HG02884 (cell line): Measurements from ENCODE around the gene SLC7A10.
"Not testable (repeated sequence)": the region's sequence is repeated elsewhere in the genome, so short reads cannot be mapped to it uniquely, and the experiment has no call there.

ENCODE experiments used
- ATAC-seq: cut with Tn5 transposase; IDR thresholded peaks from one replicate; pipeline ENCODE4 v1.9.1; 2021; ENCODE audit warnings: mild to moderate bottlenecking, moderate library complexity; ENCODE audit not compliant: unreplicated experiment

The SLC7A10 gene

DNA sequence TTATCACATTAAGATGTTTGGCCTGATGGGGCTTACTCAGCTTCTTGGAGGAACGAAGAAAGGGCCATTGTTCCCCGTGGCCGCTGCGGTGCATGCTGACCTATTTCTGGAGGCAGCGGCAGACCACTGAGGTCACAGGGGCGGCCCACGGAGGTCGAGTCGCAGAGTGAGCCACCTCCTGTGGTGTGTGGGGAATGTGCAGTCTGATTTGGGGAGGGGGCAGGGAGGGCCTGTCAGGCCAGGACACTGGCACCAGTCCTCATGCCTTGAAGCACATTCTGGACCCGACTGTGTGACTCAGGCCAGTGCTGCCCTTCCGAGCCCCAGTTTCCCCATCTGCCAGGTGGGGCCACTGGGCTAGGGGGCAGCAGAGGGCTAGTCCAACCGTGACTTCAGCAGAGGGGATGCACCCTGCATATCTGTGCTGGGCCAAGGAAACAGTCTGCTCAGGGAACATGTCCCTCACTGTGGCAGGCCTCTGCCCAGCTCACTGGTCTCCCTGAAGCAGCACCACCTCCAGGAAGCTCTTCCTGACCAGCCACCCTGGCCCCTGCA lies 6.3 kb downstream of the SLC7A10 start:
- ATAC-seq: no peak

DNA sequence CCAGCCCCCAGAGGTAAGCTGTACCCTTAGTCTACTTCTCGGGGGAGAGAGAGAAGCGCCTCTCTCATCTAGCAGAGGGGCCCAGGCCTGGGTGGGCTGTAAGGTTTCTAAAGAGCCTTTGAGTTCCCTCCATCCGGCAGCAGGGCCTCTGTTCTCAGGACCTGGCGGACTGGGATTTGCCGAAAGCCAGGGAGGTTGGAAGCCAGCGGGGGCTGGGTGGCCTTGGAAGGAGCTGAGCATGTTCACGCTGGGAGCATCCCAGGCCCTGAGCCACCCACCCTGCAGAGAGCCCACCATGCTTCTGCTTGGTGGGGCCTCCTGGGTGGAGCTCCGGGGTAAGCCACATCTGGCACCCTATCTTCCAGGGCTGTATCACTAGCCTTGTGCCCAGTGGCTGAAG lies 7.8 kb downstream of the SLC7A10 start:
- ATAC-seq: no peak

DNA sequence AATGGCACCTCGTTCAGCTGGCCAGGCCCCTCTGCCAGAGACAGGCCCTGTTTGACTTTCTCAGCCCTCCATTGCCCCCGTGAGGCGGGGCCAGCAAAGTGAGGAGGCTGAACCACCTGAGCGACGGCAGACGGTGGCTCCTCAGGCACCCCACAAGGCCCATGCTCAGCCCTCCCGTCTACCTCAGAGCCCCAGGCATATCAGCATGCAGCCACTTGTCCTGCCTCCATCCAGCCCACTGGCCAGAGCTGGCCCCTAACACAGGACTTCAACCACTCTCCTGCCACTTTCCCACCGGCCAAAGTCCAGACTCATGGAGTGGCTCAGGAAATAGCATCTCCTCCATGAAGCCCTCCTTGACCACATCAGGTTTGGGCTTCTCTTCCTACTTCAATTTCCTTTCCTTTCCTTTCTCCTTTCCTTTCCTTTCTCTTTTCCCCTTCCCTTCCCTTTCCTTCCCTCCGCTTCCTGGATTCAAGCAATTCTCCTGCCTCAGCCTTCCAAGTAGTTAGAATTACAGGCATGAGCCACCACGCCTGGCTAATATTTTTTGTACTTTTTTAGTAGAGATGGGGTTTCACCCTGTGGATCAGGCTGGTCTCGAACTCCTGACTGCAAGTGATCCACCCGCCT lies 9.3 kb downstream of the SLC7A10 start:
- ATAC-seq: no peak

DNA sequence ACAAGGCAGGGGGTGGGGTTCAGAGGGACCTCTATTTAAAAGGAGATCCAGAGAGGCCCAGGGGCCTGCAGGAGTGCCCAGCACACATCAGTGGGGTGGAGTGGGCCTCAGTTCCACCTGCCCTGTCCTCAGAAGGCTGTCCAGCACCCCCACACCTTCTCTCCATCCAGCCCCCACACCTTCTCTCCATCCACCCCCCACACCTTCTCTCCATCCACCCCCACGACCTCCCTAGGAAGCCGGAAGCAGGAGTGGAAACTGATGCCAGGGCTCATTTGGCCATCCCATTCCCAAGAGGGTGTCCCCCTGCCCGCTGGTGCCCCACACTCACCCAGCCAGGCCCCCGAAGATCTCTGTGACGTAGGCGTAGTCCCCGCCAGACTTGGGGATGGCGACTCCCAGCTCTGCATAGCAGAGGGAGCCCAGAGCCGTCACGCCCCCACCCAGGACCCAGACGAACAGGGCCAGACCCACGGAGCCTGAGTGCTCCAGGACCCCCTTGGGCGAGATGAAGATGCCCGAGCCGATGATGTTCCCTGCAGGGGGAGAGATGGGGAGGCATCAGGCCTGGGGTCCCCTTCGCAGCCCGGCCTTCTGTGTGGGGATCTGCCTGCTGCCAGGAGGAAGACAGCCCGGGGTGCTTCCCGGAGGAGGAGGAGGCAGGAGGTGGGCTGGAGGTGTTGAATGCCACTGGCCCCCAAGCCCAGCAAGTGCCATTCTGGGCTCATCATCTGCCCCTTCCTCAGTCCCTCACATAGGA lies 10.0 kb downstream of the SLC7A10 start:
- ATAC-seq: no peak

DNA sequence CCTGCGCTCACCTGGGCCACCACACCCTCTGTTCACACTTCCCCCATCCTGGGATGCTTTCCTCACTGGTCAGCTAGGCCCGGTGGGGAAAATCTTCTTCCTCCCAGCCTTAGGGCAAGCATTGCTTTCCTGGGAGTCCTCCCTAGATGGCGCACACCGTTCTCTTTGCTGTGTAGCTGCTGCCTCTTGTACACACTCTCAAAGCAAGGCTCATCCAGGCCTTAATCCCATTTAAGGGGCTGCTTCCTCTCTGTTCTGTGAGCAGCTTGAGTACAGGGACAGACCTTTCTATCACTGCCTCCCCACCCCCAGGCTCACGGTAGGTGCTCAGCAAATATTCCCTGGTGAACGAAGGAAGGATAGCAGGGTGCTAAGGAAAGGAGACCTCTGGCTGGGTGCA lies 11.1 kb downstream of the SLC7A10 start:
- no peak for ATAC-seq

DNA sequence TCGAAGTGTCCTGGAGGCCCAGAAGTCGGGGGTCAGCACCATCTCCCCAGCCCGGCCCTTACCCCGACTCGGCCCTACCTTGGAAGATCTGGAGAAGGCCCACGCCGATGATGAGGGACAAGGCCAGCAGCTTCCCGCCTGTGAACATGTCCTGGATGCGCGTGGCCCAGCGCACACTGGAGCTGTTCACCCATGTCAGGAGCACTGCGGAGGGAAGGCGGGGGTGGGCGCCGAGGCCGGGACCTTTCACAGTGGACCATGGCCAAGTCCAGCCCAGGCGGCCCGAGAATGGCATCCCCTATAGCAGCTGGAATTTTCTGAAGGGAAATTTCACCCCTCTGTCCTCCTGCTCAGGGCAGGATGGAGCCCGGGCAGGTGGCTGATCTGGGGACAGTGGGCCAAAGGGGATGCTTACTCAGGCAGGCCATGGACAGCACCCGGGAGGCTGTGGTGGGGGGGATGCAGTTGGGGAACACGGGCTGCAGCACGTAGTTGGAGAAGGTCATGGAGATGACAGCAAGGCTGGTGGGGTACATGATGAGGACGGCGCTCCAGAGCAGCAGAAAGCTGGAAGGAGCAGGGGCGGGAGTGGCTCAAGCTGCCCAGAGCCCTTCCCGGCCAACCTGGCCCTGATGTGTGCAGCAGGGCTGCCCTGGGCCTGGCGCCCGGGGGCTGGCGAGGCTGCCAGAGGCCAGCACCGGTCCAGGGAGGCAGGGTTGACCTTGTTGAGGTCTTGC lies 13.0 kb downstream of the SLC7A10 start:
- ATAC-seq: no peak

DNA sequence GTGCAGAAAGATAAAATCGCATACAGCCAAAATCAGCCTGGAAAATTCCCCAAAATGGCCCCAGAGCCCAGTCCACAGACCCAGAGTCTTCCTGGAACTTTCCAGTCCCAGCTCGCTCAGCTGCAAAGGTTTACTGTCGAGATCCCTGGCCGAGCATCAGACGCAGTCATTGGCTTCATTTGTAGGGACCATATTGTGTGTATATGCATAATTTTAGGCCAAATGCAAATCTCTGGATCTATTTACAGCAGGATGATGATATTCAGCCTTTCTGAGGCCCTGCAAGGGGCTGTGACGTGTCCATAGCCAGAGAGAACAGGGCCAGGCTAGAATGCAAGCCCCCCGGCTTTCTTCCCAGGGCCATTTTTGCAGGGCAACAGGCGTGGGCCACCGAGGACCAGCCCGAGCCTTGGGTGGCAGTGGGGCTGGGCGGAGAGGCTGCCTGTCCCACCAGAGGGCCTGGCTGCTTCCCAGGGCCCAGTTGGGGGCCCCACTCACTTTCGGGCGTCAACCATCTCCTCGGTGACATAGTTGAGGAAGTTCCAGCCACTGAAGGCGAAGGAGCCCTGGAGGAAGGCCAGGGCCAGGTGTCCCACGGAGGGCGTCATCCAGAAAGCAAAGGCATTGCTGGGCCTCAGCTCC lies 13.7 kb downstream of the SLC7A10 start:
- no peak for ATAC-seq

DNA sequence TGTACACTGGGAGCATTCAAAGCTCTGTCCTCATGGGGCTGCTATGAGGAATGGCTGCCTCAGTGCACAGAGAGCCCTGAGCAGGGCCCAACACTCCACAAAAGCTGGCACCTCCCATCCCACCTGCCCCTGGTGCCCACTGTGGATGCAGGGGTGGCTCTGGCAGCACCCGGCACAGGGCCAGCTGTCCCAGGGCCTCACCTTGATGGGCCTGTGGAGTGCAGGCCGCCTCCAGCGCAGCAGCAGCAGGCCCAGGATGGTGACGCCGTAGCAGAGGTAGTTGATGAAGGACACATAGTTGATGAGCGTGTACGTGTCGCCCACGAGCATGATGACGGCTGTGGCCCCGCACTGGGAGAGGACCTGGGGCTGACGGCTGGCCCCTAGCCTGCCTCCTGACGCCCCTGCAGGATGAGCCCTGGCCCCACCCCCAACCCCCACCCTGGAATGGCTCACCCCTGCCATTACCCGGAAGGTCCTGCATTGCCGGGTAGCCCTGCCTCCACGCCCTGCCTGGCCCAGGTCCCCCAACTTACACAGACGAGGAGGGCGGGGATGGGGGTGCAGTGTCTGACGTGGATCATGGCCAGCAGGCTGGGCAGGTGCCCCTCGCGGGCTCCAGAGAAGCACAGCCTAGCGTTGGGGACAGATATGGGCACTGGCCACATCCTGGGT lies 15.2 kb downstream of the SLC7A10 start:
- ATAC-seq: no peak

DNA sequence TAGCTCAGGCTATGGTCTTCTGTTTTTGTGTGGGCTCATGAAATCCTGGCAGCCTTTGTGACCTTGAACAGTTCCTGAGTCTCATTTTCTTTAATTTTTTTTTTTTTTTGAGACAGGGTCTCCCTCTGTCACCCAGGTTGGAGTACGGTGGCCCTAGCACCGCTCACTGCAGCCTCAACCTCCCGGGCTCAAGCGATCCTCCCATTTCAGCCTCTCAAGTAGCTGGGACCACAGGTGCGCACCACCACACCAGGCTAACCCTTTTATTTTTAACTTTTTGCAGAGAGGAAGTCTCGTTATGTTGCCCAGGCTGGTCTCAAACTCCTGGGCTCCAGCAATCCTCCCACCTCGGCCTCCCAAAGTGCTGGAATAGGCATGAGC lies 15.8 kb downstream of the SLC7A10 start:
- not testable (repeated sequence) for ATAC-seq

DNA sequence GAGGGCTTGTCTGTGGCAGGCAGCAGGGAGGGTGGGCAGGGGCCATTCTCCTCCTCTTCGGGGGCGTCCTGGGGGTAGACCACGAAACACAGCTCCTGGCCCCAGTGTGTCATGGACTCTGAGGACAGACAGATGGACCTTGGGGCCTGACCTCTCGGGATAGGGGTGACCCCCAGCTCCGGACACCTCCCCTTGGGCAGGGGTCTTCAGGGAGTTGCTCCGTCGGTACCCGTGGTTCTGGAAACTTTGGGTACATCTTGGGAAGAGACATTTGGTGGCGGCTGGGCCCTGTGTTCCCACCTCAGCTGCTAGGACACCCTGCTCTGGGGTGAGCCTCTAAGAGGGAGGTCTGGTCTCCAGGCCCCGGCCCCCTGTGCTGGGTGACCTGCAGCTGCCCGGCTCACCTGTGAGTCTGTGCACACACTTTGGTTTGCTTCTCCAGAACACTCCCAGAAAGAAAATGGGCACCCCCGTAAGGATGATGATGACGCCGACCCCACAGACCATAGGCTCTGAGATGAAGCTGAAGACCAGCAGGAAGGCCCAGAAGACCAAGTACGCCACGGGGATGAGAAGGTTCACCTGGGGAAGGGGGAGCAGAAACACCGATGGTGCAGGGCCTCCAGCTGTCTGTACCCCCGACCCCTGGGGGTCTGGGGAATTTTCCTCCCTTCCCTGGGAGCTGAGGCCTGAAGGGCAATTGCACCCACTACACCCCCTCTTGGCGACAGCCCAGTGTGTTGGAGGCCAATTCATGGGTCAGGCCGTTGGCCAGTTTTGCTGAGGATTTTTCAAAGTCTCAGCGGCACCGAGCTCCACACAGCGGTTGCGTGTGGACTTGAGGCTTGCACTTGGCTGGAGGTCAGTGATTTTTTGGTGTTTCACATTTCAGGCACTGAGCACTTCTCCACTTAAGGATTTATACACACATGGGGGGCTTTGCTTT lies 16.5 kb downstream of the SLC7A10 start:
- ATAC-seq: no peak

DNA sequence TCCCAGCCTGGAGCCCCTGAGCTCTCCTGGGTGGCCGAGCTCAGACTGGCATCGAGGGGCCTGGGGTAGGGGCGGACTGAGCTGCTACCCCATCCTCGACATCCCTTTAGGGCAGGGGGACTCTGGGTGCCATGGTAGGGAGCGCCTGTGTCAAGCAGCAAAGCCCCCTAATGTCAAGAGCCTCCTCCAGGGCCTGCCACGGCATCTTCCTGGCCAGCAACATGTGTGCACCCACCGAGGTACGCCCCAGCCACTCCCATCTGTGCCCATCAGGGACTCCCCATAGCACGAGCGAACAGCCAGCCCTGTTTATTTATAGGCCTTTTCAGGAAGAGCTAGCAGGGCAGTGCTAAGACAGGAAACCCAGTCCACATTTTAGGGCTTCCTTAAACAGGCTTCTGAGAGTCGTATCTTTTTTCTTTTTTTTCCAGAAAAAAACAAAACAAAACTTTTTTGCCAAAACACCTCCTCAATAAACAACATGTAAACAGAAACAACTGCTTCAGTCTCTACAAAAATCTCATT lies 17.2 kb downstream of the SLC7A10 start:
- no peak for ATAC-seq

DNA sequence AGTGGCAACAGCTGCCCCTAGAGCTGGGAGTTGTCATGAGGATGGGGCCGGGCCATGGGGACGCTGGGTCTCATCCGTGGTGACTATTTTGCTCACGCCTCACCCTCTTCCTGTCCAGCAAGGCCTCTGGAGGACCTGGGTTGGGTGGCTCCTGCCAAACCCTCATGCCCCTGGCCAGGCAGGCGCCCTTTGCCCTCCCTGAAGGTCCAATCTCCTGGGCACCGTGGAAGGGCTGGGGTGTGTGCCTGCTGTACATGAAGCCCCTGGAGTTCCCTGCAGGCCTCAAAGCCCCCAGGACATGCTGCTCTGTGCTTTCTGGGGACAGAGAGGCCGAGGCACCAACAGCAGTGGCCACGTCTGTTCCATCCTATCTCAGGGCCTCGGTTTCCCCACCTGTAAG lies 17.7 kb downstream of the SLC7A10 start:
- ATAC-seq: no peak

DNA sequence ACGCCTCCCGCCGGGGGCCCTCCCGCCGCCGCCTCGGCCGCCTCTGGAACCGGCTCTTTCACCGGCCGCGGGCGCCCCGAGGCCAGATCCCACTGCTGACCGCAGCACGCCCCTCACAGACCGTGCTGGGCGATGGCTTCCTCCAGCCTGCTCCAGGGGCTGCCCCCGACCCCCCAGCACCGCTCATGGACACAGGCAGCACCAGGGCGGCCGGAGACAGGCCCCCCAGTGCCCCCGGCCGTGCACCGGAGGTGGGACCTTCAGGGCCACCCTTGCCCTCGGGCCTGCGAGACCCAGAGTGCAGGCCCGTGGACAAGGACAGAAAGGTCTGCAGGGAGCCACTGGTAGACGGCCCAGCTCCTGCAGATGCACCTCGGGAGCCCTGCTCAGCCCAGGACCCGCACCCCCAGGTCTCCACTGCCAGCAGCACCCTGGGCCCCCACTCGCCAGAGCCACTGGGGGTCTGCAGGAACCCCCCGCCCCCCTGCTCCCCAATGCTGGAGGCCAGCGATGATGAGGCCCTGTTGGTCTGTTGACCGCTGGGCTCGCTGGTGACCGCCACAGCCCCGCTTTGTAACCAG lies 18.5 kb downstream of the SLC7A10 start:
- ATAC-seq: no peak

DNA sequence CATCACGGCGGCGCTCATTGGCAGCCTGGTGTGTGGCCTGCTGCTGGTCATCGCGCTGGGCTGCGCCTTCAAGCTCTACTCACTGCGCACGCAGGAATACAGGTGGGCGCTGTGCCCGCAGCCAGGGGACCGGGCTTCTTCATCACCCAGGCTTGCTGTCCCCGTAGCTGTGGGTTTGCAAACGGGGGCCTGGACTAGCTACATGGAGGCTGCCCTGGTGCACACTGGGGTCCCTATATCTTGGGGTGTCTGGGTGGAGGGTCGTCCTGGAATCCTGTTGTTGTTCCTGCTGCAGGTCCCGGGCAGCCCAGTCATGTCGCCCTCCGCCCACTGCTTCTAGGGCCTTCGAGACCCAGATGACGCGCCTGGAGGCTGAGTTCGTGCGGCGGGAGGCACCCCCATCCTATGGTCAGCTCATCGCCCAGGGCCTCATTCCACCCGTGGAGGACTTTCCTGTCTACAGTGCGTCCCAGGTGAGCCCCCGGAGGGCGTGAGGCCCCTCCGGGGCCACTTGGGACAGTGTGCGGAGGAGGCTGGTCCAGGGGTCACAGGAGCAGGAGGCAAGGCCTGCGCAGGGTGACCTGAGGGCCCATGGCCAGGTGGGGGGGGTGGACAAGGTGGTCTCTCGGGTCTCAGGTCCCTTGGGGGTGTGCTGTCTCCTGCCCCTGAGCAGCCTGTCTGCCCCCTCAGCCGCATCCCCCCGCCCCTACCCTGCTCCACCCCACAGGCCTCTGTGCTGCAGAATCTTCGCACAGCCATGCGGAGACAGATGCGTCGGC lies 19.2 kb downstream of the SLC7A10 start:
- ATAC-seq: no peak

DNA sequence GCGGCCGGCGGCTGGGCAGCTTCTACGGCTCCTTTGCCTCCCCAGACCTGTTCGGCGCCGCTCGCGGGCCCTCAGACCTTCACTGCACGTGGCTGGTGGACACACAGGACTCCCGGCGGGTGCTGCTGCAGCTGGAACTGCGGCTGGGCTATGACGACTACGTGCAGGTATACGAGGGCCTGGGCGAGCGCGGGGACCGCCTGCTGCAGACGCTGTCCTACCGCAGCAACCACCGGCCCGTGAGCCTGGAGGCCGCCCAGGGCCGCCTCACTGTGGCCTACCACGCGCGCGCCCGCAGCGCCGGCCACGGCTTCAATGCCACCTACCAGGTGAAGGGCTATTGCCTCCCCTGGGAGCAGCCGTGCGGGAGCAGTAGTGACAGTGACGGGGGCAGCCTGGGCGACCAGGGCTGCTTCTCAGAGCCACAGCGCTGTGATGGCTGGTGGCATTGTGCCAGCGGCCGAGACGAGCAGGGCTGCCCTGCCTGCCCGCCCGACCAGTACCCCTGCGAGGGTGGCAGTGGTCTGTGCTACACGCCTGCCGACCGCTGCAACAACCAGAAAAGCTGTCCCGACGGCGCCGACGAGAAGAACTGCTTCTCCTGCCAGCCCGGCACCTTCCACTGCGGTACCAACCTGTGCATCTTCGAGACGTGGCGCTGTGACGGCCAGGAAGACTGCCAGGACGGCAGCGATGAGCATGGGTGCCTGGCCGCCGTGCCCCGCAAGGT lies 20.0 kb downstream of the SLC7A10 start:
- no peak for ATAC-seq

DNA sequence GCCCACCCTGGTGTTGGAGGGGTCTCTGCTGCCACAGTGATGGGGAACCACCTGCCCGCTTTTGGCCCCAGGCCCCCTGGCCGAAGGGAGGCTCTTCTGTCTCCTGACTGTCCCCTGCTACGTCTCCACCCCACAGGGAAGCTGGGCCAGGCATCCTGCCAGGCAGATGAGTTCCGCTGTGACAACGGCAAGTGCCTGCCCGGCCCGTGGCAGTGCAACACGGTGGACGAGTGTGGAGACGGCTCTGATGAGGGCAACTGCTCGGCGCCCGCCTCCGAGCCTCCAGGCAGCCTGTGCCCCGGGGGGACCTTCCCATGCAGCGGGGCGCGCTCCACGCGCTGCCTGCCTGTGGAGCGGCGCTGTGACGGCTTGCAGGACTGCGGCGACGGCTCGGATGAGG lies 20.5 kb downstream of the SLC7A10 start:
- no peak for ATAC-seq

DNA sequence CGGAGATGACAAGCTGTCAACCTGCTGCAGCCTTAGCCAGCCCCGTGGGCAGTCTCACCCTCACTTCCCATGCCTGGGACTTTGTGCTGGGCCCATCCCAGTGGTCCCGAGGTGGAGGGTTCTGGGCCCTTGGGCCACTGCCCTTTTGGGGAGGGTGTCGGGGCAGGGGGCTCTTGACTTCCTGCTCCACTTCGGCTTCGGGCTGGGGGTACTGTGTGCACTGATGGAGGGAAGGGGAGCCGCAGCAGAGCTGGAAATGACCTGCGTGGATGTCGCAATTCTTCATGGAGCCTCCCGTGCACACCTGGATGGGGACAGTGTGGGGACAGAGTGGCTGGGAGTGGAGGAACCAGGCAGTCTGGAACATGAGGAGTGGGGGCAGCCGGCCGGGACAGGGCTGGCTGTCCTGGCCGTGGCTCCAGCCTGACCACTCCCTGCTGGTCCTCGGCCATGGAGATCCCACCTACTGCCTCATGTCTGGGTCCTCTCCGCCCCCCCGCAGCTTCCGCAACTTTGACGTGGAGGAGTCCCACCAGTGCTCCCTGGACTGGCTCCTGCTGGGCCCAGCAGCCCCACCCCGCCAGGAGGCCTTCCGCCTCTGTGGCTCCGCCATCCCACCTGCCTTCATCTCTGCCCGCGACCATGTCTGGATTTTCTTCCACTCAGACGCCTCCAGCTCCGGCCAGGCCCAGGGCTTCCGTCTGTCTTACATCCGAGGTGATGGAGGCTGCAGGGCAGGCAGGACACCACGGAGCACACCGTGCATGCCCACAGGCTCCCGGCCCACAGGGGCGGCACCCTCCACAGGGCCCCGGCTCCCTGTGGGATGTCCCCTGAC lies 21.3 kb downstream of the SLC7A10 start:
- ATAC-seq: no peak
